ENCODE data around the gene ZDHHC20. TPM values are rescaled to one million over a fixed set of nuclear protein-coding genes. Genes with fewer than 3 reads are reported as not detected.

Gene ZDHHC20
- total RNA-seq, 1 donor from 2014 or later = 18.5 TPM

DNA sequence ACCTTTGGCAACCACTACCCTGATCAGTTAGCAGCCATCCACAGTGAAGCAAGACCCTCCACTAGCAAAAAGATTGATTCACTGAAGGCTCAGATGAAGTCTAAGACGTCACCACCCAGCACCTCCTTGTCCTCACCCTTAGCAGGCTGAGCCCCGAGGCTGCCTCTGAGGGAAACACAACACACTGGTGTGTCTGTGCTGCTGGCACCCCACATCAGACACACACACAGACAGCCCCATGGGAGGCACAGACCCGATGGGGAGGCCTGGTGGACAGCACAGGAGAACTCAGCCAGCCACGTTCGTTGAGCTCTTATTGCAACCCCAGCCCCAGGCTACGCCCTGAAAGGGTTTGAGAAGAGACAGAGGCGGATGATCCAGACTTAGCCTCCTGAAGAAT, 94.7 kb downstream of the ZDHHC20 start:
- ATAC-seq (no peak), DNase-seq (ENCODE audit: low spot score) (no peak)

- no peak for ATAC-seq
- DNase-seq (ENCODE audit: low spot score) = no peak
Measured at GRCh38 chr13:21362741-21363140, 96.4 kb downstream of the ZDHHC20 start.

GRCh38 chr13:21361706-21362105, 97.4 kb downstream of the ZDHHC20 start:
- ATAC-seq (no peak), DNase-seq (ENCODE audit: low spot score) (no peak)

- no peak for ATAC-seq
- no peak for DNase-seq (ENCODE audit: low spot score)
Measured at GRCh38 chr13:21361123-21361522, 98.0 kb downstream of the ZDHHC20 start.

DNA sequence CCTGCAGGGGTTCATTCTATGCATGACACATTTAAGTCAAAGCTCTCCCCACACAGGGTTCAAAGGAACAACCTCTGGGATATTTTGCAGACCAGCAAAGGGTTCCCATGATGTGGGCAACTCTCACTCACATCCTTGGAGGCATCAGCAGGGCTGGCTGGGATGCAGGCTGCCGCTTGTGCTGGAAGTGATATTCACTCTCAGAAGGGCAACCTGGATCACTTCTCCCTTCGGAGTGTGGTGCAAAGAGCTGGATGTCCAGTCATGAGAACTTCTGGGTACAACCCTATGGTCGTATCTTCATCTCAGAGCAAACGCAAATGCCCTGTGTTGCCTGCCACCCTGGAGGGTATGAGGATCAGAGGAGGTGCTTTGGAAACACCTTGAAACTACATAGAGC, 98.6 kb downstream of the ZDHHC20 start:
- ATAC-seq = no peak
- no peak for DNase-seq (ENCODE audit: low spot score)

DNA sequence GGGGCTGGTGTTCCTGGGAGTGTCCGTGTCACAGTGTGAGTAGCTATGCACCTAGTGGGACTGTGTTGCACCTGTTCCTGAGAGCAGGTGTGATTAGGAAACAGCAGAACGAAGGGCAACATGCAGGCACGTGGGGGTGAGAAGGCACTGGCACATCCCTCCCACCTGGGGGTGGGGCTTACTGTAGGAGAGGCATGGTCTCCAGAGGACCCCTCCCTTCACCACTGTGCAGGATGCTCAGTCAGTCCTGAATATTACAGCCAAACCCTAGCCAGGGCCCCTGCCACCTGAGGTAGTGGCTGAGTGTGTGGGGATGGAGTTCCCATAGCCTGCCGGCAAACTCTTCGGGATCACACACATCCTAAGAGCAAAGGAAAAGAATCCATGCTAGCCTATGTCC, 99.2 kb downstream of the ZDHHC20 start:
- ATAC-seq (no peak), DNase-seq (ENCODE audit: low spot score) (no peak)

DNA sequence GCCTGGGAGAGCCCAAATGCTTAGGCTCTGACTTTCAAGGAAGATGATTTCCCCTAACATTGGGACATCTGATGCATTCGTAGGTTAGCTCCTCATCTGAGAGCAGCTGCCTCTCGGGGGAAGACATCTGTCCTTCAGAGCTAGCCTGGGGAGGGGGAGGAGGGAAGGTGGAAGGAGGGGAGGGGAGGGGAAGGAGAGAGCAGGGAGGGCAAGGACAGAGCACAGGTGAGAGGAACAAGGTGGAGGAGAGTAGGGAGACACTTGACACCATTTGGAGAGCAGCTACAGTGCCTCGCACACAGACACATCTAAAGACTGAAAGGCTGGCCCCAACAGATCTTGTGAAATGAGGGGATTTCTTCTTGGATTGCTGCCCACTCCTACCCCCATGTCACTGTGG, 103.8 kb downstream of the ZDHHC20 start:
- ATAC-seq (no peak), DNase-seq (ENCODE audit: low spot score) (no peak)

- no peak for DNase-seq (ENCODE audit: low spot score)
- ATAC-seq = no peak
Measured at GRCh38 chr13:21354721-21355120, 104.4 kb downstream of the ZDHHC20 start.

- no peak for DNase-seq (ENCODE audit: low spot score)
- no peak for ATAC-seq
Measured at GRCh38 chr13:21348488-21349120, 110.5 kb downstream of the ZDHHC20 start.

- DNase-seq (ENCODE audit: low spot score) (no peak), ATAC-seq (no peak)
Measured at GRCh38 chr13:21347753-21348318, 111.3 kb downstream of the ZDHHC20 start.

DNA sequence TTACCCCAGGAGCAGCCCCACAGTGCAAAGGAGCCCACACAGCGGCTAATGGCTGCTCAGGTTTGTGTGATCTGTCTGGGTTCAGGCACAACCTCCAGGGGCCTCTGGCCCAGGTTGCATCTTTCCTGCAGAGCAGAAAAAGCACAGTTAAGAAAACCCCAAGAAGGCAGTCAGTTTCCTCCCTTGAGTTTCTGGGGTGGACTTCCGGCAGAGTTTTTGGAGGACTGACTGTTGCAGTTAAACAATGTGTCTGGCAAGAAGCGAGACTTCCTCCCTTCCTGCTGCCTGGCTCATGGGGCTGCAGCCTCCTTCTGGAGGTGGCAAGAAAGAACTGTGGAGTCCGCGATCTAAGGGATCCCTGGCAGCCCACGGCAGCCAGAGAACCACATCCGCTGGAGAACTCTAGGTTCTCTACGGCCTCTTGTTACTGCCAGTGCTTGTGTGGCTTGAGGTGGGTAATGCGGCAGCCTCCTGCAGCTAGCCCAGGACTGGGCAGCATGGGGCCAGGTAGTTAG, 114.4 kb downstream of the ZDHHC20 start:
- ATAC-seq = peak; percentile 11
- DNase-seq (ENCODE audit: low spot score) = no peak

DNA sequence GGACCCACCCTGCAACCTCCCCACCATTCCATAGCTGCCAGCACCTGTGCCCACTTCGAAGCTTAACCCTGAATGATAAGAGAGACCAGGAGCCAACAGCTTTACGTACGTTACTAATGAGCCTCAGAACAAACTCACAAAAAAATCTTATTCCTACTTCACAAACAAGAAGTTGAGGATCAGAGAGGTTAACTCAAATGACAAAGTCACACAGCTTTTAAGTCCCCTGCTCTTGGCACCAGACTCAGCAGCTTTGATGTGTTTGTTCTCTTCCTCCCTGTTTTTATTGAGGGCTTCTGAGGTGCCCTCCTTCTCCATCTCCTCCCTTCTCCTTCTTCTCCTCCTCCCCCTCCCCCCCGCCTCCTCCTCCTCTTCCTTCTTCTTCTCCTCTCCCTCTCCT, 115.4 kb downstream of the ZDHHC20 start:
- DNase-seq (ENCODE audit: low spot score) = no peak
- no peak for ATAC-seq

GRCh38 chr13:21342699-21343442, 116.2 kb downstream of the ZDHHC20 start:
- DNase-seq (ENCODE audit: low spot score) (no peak), ATAC-seq (no peak)

- DNase-seq (ENCODE audit: low spot score) (no peak), ATAC-seq (no peak)
Measured at GRCh38 chr13:21341637-21342422, 117.3 kb downstream of the ZDHHC20 start.

- no peak for ATAC-seq
- no peak for DNase-seq (ENCODE audit: low spot score)
Measured at GRCh38 chr13:21338639-21339278, 120.3 kb downstream of the ZDHHC20 start.

- DNase-seq (ENCODE audit: low spot score) = no peak
- ATAC-seq = peak; percentile 42
Measured at GRCh38 chr13:21338156-21338555, 120.9 kb downstream of the ZDHHC20 start.

DNA sequence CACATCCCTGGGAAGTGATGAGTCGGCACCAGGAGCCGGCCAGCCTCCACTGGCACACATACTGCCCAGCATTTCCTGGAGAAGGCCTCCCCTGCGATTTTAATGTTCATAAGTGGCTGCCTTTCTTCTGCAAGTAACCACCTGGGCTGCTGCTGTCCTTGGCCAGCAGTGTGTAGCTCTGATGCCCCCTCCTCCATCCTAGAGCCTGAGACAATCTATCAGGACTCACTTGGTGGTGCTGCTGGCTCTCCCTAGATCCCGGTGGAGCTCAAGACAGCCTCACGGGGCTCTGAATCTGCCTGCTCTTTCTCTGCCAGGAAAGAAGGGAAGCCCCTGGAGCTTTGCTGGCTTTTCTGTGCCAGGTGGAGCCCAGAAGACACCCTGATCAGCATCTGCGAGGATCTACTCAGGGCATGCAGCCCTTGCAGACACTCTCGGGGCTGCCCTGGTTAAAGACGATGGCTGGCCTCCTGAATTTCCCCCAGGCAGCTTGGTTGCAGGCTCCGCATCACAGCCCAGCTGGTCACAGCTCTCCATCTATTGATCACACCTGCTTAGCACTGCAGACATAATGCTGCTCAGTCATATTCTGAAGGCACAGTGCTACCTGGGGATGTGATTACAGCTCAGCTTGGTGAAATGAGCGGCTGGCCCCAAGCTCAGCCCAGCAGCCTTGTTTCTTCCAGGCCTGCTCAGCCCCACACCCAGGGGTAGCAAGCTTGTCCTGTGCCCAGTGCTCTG, 122.3 kb downstream of the ZDHHC20 start:
- no peak for ATAC-seq
- no peak for DNase-seq (ENCODE audit: low spot score)

DNA sequence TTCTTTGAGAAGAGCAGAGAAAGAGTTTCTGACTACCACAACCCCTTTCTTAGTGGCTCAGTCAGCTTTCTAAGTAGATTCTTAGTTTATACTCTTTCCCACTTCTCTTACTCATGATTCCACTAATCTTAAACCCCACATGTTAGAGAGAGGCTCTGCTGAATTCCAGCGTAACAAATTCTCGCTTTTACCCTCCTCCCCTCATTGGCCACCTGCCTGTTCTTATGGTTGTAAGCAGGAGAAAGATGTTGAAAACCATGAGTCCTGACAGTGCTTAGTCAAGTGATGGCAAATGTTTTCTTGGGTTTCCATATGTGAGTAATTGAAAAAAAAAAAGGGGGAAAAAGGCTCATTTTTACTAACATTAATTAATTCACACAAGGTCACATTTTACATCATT, 125.9 kb downstream of the ZDHHC20 start:
- DNase-seq (ENCODE audit: low spot score) (no peak), ATAC-seq (no peak)

- no peak for ATAC-seq
Measured at GRCh38 chr13:21330126-21330861, 128.8 kb downstream of the ZDHHC20 start.

More at GRCh38 chr13:21330126-21330861, 128.8 kb downstream of the ZDHHC20 start:
- no peak for DNase-seq (ENCODE audit: low spot score)

Data from left lobe of liver (tissue), 2 donors.